Coronary artery (tissue), 2 donors: ENCODE data around the gene DEGS2.

Source experiments
- DNase-seq: peaks from one replicate; pipeline ENCODE4 v3.0.0-alpha.2; 2017; ENCODE audit warnings: low spot score
- H3K27ac ChIP-seq, 2 donors: fragments of 200-600 bp; sonication (generic); one replicate each; pipeline ENCODE4 v1.5.1; 2016 to 2019
- H3K4me3 ChIP-seq: fragments of 200-600 bp; sonication (generic); 2 replicates; pipeline ENCODE4 v1.5.1; 2016; ENCODE audit warnings: mild to moderate bottlenecking, moderate library complexity
- CTCF ChIP-seq: fragments of 200-600 bp; sonication (generic); IDR thresholded peaks from one replicate; pipeline ENCODE4 v1.5.1; 2019; ENCODE audit warnings: antibody characterized with exemption

The DEGS2 gene

DNA sequence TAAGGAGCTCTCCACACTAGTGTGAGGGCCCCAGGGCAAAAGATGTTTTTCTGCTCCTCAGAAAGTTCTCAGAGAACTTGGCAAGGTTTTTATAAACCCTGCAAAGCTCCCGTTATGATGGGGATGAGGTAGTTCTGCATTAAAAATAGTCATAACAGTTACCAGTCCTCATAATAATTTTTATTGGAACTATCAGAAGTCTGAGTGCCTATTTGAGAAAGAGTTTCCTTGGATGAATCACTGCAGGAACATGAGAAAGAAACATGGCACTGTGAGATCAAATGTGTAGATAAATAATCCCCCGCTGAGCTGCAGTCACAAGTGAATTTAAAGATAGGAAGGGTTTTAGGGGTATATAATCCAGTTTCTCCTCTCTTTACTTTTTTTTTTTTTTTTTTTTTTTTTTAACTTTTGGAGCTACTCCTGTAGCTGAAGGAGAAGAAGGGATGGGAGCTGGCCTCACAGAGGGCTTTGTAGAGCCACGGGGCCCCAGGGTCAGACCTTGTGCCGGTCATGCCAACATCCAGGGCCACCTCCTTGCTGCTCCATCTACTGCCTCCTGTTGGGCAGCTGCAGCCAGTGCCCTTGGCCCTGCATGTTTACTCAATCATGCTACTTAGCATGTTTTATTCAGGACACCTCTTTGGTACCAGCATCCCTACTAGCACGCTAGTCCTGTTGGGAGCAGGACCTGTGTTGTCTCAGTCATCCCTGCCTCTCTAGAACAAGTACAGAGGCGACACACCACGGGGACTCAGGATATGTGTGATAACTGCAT is 54.7 kb downstream of the DEGS2 start:
- TF ChIP-seq CTCF: no peak
- DNase-seq: no peak
- no peak overlapping the region for H3K4me3 ChIP-seq
- H3K27ac ChIP-seq: peak overlapping the region; percentile 47 to 85

DNA sequence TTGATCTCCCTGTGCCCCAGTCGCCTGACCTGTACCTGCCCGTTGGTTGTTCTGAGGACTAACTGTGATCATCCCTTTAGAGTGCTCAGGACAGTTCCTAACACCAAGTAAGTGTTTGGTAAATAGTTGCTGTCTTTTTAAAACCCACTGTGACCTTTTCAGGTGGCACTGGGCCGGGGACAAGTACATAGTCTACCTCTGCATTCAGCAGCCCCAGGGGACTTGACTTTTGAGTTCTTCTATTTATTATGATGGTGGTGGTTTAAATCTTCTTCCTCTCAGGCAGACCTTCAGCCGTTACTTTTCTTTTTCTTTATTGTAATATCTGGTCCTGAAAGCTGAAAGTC is 55.5 kb downstream of the DEGS2 start:
- peak overlapping the region; percentile 47 to 51 for H3K27ac ChIP-seq

GRCh38 chr14:100103250-100104005 is 56.0 kb downstream of the DEGS2 start:
- Histone ChIP-seq H3K27ac (peak overlapping the region; percentile 47 to 51), H3K4me3 (peak overlapping the region; percentile 12)
- TF ChIP-seq CTCF: no peak
- DNase-seq: no peak

More for the DNA sequence above, 55.5 kb downstream of the DEGS2 start:
- no peak for DNase-seq
- H3K4me3 ChIP-seq: peak overlapping the region; percentile 12
- TF ChIP-seq CTCF: no peak

- Histone ChIP-seq H3K27ac (peak overlapping the region in 1 of 2 donors; percentile 60), H3K4me3 (no peak overlapping the region)
- TF ChIP-seq CTCF: no peak
- no peak for DNase-seq
Observed at GRCh38 chr14:100102156-100102785, 57.2 kb downstream of the DEGS2 start.

GRCh38 chr14:100100032-100100703 is 59.3 kb downstream of the DEGS2 start:
- Histone ChIP-seq H3K4me3 (no peak overlapping the region), H3K27ac (no peak overlapping the region)
- TF ChIP-seq CTCF: no peak
- DNase-seq: no peak

- DNase-seq: no peak
- H3K4me3 ChIP-seq: no peak overlapping the region
Observed at GRCh38 chr14:100098171-100098570, 61.3 kb downstream of the DEGS2 start.

More at GRCh38 chr14:100098171-100098570, 61.3 kb downstream of the DEGS2 start:
- no peak overlapping the region for H3K27ac ChIP-seq
- no peak for TF ChIP-seq CTCF
